ENCODE data around the gene ZSCAN32.

GRCh38 chr16:3408561-3409197 lies 7.9 kb upstream of the ZSCAN32 start:
- TF ChIP-seq RARB (CRISPR knock-in tag; IDR thresholded peaks at IDR 0.05) (no peak), ARNTL (CRISPR knock-in tag; IDR thresholded peaks at IDR 0.05; ENCODE audit: borderline replicate concordance, low read depth) (no peak)
